ENCODE measurements around the gene YTHDC1. TPM values are rescaled to one million over a fixed set of nuclear protein-coding genes. Genes with fewer than 3 reads are reported as not detected.
"Not testable (repeated sequence)": the region's sequence is repeated elsewhere in the genome, so short reads cannot be mapped to it uniquely, and the experiment has no call there.

Gene YTHDC1
- total and polyA plus RNA-seq, 8 donors: 22.9 to 113 (median 47.2) TPM

GRCh38 chr4:68391436-68391835, 41.5 kb upstream of the YTHDC1 start:
- Histone ChIP-seq H3K9me3 (no peaks in the 10 kb centered on the region), H3K27me3 (peaks cover 0 to 5% (median 0%) of the 10 kb centered on the region in 3 donors), H3K4me1 (no peaks in the 10 kb centered on the region), H3K36me3 (no peaks in the 10 kb centered on the region), H3K27ac (no peak overlapping the region), H3K4me3 (no peak overlapping the region)
- TF ChIP-seq EP300 (IDR thresholded peaks at IDR 0.05) (no peak), POLR2AphosphoS5 (IDR thresholded peaks at IDR 0.05) (no peak), CTCF (IDR thresholded peaks at IDR 0.05) (no peak), POLR2A (IDR thresholded peaks at IDR 0.05) (no peak)
- DNase-seq: no peak
- intact Hi-C loops (cut with DNase I; ENCODE audit: low total_unique reads): no loop called here
- WGBS, 5 donors: 45 to 56% (median 49%) methylated on average over 3 of the region's 3 CpGs

GRCh38 chr4:68390205-68390935, 40.5 kb upstream of the YTHDC1 start:
- no peak for DNase-seq
- Histone ChIP-seq H3K4me3 (no peak overlapping the region), H3K4me1 (no peaks in the 10 kb centered on the region), H3K9me3 (no peaks in the 10 kb centered on the region), H3K27ac (no peak overlapping the region), H3K27me3 (peaks cover 0 to 5% (median 0%) of the 10 kb centered on the region in 3 donors), H3K36me3 (no peaks in the 10 kb centered on the region)
- TF ChIP-seq POLR2AphosphoS5 (IDR thresholded peaks at IDR 0.05) (no peak), EP300 (IDR thresholded peaks at IDR 0.05) (no peak), POLR2A (IDR thresholded peaks at IDR 0.05) (no peak)
- intact Hi-C loops (cut with DNase I; ENCODE audit: low total_unique reads): no loop called here
- 33 to 72% (median 42%) methylated on average over 1 of the region's 1 CpG for WGBS, 5 donors

- H3K4me3 ChIP-seq; DNase-seq; H3K9me3 ChIP-seq; intact Hi-C loops (cut with DNase I; ENCODE audit: low total_unique reads); H3K27me3 ChIP-seq; H3K4me1 ChIP-seq; H3K27ac ChIP-seq; H3K36me3 ChIP-seq: not testable (repeated sequence)
- 73 to 78% (median 74%) methylated on average over 5 to 6 of the region's 6 CpGs for WGBS, 5 donors
Measured at GRCh38 chr4:68389386-68389913, 39.6 kb upstream of the YTHDC1 start.

GRCh38 chr4:68388347-68388865, 38.5 kb upstream of the YTHDC1 start:
- DNase-seq: no peak
- Histone ChIP-seq H3K4me3 (no peak overlapping the region), H3K27ac (no peak overlapping the region), H3K9me3 (no peaks in the 10 kb centered on the region), H3K4me1 (no peaks in the 10 kb centered on the region), H3K27me3 (peaks cover 0 to 5% (median 0%) of the 10 kb centered on the region in 3 donors), H3K36me3 (no peaks in the 10 kb centered on the region)
- whole genome bisulfite sequencing, 5 donors: 51 to 86% (median 57%) methylated on average over 4 of the region's 4 CpGs
- TF ChIP-seq POLR2AphosphoS5 (IDR thresholded peaks at IDR 0.05): no peak
- no peak for TF ChIP-seq POLR2A (IDR thresholded peaks at IDR 0.05)
- no peak for TF ChIP-seq EP300 (IDR thresholded peaks at IDR 0.05)
- no peak for TF ChIP-seq CTCF (IDR thresholded peaks at IDR 0.05)
- intact Hi-C loops (cut with DNase I; ENCODE audit: low total_unique reads): no loop called here

- 90 to 95% (median 93%) methylated on average over 2 of the region's 2 CpGs for WGBS, 5 donors
- Histone ChIP-seq H3K4me3 (no peak overlapping the region), H3K9me3 (no peaks in the 10 kb centered on the region), H3K4me1 (no peaks in the 10 kb centered on the region), H3K36me3 (no peaks in the 10 kb centered on the region), H3K27me3 (peaks cover 0 to 17% (median 0%) of the 10 kb centered on the region in 3 donors), H3K27ac (no peak overlapping the region)
- intact Hi-C loops (cut with DNase I; ENCODE audit: low total_unique reads): no loop called here
- no peak for TF ChIP-seq POLR2A (IDR thresholded peaks at IDR 0.05)
- TF ChIP-seq CTCF (IDR thresholded peaks at IDR 0.05): no peak
- TF ChIP-seq EP300 (IDR thresholded peaks at IDR 0.05): no peak
- no peak for TF ChIP-seq POLR2AphosphoS5 (IDR thresholded peaks at IDR 0.05)
- DNase-seq: no peak
Measured at GRCh38 chr4:68385267-68385666, 35.4 kb upstream of the YTHDC1 start.

All from stomach (tissue), 9 donors.